GM18867 (cell line): Measurements from ENCODE around the gene ECI1.
"Not testable (repeated sequence)": the region's sequence is repeated elsewhere in the genome, so short reads cannot be mapped to it uniquely, and the experiment has no call there.

Experiments
- ATAC-seq: cut with Tn5 transposase; IDR thresholded peaks from one replicate; pipeline ENCODE4 v1.9.1; 2021; ENCODE audit warnings: mild to moderate bottlenecking, moderate library complexity; ENCODE audit not compliant: unreplicated experiment

The ECI1 gene

GRCh38 chr16:2212362-2213324 lies 38.7 kb downstream of the ECI1 start:
- no peak for ATAC-seq

DNA sequence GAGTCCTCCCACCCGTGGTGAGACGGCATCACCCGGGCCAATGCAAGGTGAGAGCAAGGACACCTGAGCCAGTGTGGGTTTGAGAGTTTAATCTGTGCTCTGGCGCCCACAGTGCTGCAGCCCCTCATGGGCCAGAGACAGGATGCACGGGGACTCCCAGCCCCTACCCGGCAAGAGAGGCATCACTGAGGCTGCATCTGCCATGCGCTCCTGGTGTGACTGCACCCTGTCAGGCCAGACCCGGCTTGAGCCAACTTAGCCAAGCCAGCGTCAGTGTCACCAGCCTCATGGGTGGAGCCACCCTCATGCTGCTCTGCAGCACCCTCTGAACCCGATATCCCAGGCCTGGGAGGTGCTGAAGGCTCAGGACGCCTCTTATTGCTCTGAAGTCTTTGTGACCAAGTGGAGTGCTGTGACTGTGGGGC lies 39.5 kb downstream of the ECI1 start:
- no peak for ATAC-seq

GRCh38 chr16:2210386-2211365 lies 40.7 kb downstream of the ECI1 start, which contains the start of gene BRICD5:
TSS of gene BRICD5 (minus strand) at chr16:2210863. CDS start at chr16:2210833, 30 bp downstream.
- no peak for ATAC-seq

DNA sequence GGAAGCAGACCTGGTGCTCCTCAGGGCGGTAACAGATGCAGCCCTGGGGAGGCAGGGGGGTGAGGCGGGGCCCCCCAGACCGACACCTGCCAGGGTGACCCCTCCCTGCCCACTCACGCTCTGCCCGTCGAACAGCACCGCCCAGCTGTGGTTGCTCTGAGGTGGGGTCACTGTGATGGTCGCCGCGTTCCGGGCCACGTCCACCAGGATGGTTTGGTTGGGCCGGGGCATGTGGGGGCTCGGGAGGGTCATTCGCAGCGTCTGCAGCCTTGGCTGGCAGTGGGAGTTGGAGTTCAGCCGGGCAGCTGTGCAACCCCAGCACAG lies 41.4 kb downstream of the ECI1 start:
- no peak for ATAC-seq

DNA sequence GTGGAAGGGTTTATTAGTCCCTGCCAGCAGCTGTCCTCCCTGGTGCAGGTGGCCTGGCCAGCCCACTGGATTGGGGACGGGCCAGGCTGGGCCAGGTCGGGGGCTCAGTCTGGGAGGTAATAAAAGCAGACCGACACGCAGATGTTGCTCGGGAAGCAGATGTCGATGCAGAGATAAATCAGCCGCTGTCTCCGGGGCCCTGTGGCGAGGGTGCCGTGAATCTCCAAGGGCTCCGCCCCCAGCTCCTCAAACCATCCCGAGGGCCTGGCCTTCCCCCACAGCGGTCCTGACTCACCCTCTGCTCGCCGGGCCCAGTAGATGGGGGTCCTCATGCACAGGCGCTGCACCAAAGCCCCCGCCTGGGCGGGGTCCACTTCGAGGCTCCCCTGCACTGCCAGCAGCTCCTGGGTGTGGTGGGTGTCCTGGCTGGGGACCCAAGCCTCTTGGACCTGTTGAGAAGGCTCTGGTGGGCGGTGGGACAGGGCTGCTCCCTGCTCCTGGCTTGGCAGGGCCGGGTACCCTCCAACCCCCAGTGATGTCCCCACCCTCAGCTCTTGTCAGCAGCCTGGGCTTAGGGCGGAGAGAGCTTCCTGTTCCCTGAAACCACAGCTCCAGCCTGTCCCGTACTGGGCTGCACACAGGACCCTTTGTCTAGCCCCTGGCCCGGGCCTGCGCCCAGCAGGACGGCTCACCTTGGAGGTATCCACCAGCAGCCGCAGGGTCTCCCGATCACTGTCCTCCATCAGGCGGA lies 42.0 kb downstream of the ECI1 start:
- ATAC-seq: no peak

DNA sequence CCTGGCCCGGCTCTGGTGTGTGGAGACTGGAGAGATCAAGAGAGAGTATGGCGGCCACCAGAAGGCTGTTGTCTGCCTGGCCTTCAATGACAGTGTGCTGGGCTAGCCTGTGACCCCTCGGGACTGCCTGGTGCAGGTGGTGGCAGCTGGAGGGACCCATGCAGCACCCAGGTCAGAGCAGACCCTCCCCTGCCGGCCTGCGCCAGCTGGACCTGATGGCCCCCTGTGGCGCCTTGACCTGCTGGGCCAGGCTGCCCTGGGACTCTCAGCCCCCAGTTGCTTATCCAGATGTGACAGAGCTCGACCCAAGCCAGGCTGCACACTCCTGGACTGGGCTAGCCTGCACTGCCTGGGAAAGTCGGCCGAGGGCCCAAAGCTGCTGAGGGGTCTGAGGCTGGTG lies 42.6 kb downstream of the ECI1 start:
- ATAC-seq: no peak

- ATAC-seq: no peak
These were observed 43.1 kb downstream of the ECI1 start for GRCh38 chr16:2208308-2208707.

DNA sequence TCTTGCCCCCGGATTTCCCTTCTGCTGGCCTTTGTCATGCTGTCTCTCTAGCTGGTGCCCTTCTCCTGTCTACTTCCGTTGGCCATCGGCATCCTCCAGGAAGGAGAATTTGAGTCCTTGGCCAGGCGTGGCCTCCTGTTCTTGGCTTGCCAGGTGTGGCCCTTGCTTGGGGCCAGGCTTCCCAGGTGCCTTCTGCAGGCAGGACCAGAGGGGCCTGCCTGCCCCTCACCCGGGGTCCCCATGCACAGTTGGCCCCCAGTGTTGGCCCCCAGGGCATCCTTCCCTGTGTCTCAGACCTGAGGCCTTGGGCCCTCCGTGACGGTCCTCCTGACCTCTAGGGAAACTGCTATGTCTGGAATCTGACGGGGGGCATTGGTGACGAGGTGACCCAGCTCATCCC lies 43.5 kb downstream of the ECI1 start:
- ATAC-seq: no peak

DNA sequence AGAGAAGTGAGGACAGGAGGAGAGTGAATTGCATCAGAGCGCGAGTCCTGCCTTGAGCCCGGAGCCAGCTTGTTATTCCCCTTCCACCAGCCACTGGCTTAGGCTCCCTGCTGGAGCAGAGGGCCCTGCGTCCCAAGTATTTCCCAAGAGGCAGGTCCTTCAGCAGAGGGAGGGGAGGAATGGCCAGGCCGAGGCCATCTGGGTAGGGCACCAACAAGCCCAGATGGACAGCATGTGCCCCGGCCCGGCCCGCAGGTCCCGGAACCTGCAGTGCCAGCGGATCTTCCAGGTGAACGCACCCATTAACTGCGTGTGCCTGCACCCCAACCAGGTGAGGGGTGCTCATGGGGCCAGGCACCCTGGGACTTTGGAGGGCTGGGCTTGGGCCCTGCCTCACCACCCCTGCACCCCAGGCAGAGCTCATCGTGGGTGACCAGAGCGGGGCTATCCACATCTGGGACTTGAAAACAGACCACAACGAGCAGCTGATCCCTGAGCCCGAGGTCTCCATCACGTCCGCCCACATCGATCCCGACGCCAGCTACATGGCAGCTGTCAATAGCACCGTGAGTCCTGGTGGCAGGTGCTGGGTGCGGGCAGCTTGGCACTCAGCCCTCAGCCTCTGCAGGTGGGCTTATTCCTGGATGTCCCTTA lies 44.5 kb downstream of the ECI1 start:
- ATAC-seq: no peak

DNA sequence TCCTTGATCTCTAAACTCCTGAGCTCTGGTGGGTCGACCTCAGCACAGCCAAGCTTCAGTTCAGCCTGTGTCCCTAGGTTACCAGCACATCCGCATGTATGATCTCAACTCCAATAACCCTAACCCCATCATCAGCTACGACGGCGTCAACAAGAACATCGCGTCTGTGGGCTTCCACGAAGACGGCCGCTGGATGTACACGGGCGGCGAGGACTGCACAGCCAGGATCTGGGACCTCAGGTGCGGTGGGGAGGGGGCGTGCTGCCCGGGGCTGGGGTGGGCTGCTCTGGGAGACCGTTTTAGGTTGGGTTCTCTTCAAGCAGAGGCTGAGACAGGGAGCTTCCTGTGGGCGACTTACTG lies 45.0 kb downstream of the ECI1 start:
- ATAC-seq: no peak

DNA sequence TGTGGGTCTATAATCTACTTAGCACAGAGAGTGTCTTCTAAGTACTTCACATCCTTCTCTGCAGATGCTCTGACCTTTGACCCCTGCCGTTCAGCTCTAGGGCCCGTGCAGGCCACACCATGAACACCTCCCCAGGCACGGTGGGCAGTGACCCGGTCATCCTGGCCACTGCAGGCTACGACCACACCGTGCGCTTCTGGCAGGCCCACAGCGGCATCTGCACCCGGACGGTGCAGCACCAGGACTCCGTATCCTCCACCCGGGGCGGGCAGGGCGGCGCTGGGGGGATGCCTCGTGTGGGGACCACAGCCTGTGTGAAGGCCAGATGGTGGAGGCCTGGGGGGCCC lies 45.4 kb downstream of the ECI1 start:
- peak; percentile 10 for ATAC-seq

- ATAC-seq: peak; percentile 81
These were observed 46.1 kb downstream of the ECI1 start, which contains the start of gene MLST8 for GRCh38 chr16:2205104-2205966. TSS of gene MLST8 (plus strand) at chr16:2205454. CDS start at chr16:2206086, 632 bp downstream.

GRCh38 chr16:2204416-2205103 lies 46.8 kb downstream of the ECI1 start:
- ATAC-seq: no peak

- not testable (repeated sequence) for ATAC-seq
These were observed 48.2 kb downstream of the ECI1 start for GRCh38 chr16:2203119-2203688.

DNA sequence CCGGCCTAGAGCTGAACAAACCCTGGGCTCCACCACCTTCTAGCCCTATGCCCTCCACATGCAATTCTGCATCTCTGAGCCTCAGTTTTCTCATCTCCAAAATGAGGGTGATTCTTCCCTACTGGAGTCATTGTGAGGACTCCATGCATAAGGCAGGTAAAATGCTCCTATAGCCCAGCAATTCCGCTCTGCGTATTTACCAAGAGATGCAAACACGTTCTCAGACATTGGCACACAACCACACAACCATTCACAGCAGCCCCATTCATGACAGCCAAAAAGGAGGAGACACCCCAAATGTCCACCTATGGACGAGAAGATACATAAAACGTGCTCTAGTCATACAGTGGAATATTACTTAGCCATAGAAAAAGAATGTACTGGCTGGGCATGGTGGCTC lies 51.1 kb downstream of the ECI1 start:
- ATAC-seq: no peak

GRCh38 chr16:2199621-2200139 lies 51.7 kb downstream of the ECI1 start:
- no peak for ATAC-seq

- no peak for ATAC-seq
These were observed 52.3 kb downstream of the ECI1 start for GRCh38 chr16:2199095-2199494.

DNA sequence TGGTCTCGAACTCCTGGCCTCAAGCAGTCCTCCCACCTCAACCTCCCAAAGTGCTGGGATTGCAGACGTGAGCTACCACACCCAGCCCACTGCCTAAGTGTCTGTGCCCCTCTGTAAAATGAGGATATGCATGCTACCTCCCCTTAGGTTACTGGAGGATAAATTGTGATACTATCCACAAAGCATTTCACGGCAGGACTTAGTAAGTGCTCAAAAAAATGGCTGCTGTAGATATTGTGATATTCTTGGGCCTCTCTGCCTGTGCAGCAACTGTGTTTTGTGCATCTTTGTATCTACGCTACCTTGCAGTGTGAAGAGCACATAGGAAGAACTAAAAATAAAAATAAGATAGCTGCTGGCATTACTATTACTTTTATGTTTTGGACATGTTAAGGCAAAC lies 53.1 kb downstream of the ECI1 start:
- ATAC-seq: no peak
